ENCODE data around the gene APOB. TPM values are rescaled to one million over a fixed set of nuclear protein-coding genes. Genes with fewer than 3 reads are reported as not detected.
A peak's percentile ranks its signal among the peaks of the same experiment; 100 is the strongest.

The APOB gene
- total and polyA plus RNA-seq, 2 of the 13 experiments (the other 11 are each of a cell fraction or from before 2014, with no cell fraction given) = 1,569 to 2,515 TPM

- TF ChIP-seq, protein P1, sequence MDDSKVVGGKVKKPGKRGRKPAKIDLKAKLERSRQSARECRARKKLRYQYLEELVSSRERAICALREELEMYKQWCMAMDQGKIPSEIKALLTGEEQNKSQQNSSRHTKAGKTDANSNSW (CRISPR knock-in tag; IDR thresholded peaks at IDR 0.05; ENCODE audit: borderline replicate concordance) = no peak
- TF ChIP-seq HOXA3 (CRISPR knock-in tag; IDR thresholded peaks at IDR 0.05) (no peak), IRF2 (CRISPR knock-in tag; IDR thresholded peaks at IDR 0.05) (no peak; the same call in 1 of the 2 replicates), CBX2 (IDR thresholded peaks at IDR 0.05; ENCODE audit: low read depth, low read length) (no peak), CBX2 (CRISPR knock-in tag; IDR thresholded peaks at IDR 0.05; ENCODE audit: low read depth) (no peak), ZMYM4 (CRISPR knock-in tag; IDR thresholded peaks at IDR 0.05) (peak; percentile 26; the same call in 1 of the 2 replicates), ARNT2 (CRISPR knock-in tag; IDR thresholded peaks at IDR 0.05; ENCODE audit: low read depth) (no peak), NFKB2 (CRISPR knock-in tag; IDR thresholded peaks at IDR 0.05; ENCODE audit: borderline replicate concordance) (no peak), ATAD3A (CRISPR knock-in tag; IDR thresholded peaks at IDR 0.05) (no peak), ZNF143 (CRISPR knock-in tag; IDR thresholded peaks at IDR 0.05) (no peak; the same call in 1 of the 2 replicates), MIER3 (CRISPR knock-in tag; IDR thresholded peaks at IDR 0.05; ENCODE audit: borderline replicate concordance) (no peak), ZNF33A (CRISPR knock-in tag; IDR thresholded peaks at IDR 0.05; ENCODE audit: borderline replicate concordance) (no peak), ZKSCAN5 (CRISPR knock-in tag; IDR thresholded peaks at IDR 0.05) (no peak), ZNF451 (CRISPR knock-in tag; IDR thresholded peaks at IDR 0.05) (no peak), ATF7 (IDR thresholded peaks at IDR 0.05) (no peak), ATF7 (CRISPR knock-in tag; IDR thresholded peaks at IDR 0.05) (no peak), RFX1 (IDR thresholded peaks at IDR 0.05) (no peak), TBX2 (CRISPR knock-in tag; IDR thresholded peaks at IDR 0.05; ENCODE audit: borderline replicate concordance) (no peak), NFYC (CRISPR knock-in tag; IDR thresholded peaks at IDR 0.05) (no peak; the same call in 1 of the 2 replicates), ZKSCAN1 (IDR thresholded peaks at IDR 0.05; ENCODE audit: low read length) (no peak), MIER2 (CRISPR knock-in tag; IDR thresholded peaks at IDR 0.05) (no peak), ATF1 (CRISPR knock-in tag; IDR thresholded peaks at IDR 0.05) (no peak), FOXO1 (CRISPR knock-in tag; IDR thresholded peaks at IDR 0.05) (no peak), ZEB1 (IDR thresholded peaks at IDR 0.05; ENCODE audit: insufficient replicate concordance, low read depth) (no peak), ZNF589 (CRISPR knock-in tag; conservative IDR thresholded peaks at IDR 0.05) (no peak), ZNF580 (CRISPR knock-in tag; IDR thresholded peaks at IDR 0.05; ENCODE audit: borderline replicate concordance, low read depth) (no peak), ZNF672 (CRISPR knock-in tag; IDR thresholded peaks at IDR 0.05) (no peak), SATB2 (CRISPR knock-in tag; IDR thresholded peaks at IDR 0.05) (no peak), TCF12 (IDR thresholded peaks at IDR 0.05) (no peak), TCF12 (CRISPR knock-in tag; IDR thresholded peaks at IDR 0.05) (no peak), PBX3 (CRISPR knock-in tag; IDR thresholded peaks at IDR 0.05; ENCODE audit: borderline replicate concordance) (no peak), ZNF562 (CRISPR knock-in tag; IDR thresholded peaks at IDR 0.05; ENCODE audit: borderline replicate concordance) (no peak; the same call in 1 of the 2 replicates)
Observed at GRCh38 chr2:21005700-21006422, 38.0 kb downstream of the APOB start (continued).

Data from HepG2 (cell line).